ENCODE data around the gene PROZ.

Gene PROZ

DNA sequence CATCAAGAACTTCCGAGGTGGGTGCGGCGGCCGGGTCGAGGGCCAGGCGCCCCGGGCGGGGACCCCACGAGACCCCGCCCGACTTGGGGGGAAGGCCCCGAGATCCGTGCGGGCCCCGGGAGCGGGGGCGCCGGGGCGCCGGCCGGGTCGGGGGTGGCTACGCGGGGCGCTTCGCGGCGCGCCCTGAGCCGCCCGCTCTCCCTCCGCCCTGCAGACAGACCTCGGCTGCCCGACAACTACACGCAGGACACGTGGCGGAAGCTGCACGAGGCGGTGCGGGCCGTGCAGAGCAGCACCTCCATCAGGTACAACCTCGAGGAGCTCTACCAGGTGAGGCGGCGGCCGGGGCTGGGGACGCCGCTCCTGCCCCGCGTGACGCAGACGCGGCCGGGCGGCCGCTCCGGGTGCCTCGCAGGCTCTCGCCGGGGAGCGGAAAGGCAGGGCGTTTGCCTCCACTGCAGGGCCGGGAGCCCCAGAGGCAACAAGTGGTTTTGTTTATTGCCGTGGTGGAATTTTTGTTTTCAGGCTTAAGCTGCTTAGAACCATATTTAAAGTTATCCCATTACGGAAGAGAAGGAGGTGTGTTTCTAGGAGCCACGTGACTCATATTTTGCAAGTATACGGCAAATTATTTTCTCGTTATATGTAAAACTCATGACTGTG is 51.4 kb downstream of the PROZ start:
- Histone ChIP-seq H3K9me3 (ENCODE audit: control insufficient read depth, low read length) (no peaks in the 10 kb centered on the region), H3K4me1 (ENCODE audit: control insufficient read depth, insufficient read depth, low read length, poor library complexity, severe bottlenecking) (peaks cover 19% of the 10 kb centered on the region), H3K4me3 (ENCODE audit: extremely low read depth, insufficient read depth, low read length, poor library complexity, severe bottlenecking) (peak overlapping the region; percentile 80), H3K27ac (ENCODE audit: low read depth, low read length, severe bottlenecking) (peak overlapping the region; percentile 80), H3K36me3 (ENCODE audit: control insufficient read depth, insufficient read depth, low read length) (peaks cover 57% of the 10 kb centered on the region)
- 0 to 1% methylated on average over 40 to 45 of the region's 67 CpGs for whole genome bisulfite sequencing, 2 experiments (ENCODE audit: insufficient coverage in 2 of 2)

DNA sequence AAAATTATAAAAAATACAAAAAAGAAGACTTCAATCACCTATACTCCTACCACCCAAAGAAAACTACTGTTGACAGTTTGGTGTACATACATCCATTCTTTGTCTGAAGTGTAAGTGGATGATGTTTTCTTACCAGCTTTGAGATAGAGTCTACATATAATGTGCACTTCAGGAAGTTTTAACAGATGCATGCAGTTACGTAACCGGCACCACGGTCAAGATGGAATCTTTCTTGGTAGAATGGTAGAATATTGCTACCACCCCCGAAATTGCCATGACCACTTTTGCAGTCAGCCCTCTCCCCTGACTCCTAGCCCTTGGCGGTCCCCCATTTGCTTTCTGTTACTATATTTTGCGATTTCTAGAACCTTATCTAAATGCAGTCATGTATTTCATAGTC is 52.4 kb downstream of the PROZ start:
- WGBS, 2 experiments (ENCODE audit: insufficient coverage in 2 of 2), result 95 to 100% methylated on average over 2 of the region's 6 CpGs
- peak overlapping the region; percentile 80 for H3K4me3 ChIP-seq (ENCODE audit: extremely low read depth, insufficient read depth, low read length, poor library complexity, severe bottlenecking)
- peaks cover 49% of the 10 kb centered on the region for H3K36me3 ChIP-seq (ENCODE audit: control insufficient read depth, insufficient read depth, low read length)
- H3K27ac ChIP-seq (ENCODE audit: low read depth, low read length, severe bottlenecking), result no peak overlapping the region
- no peaks in the 10 kb centered on the region for H3K9me3 ChIP-seq (ENCODE audit: control insufficient read depth, low read length)
- peaks cover 25% of the 10 kb centered on the region for H3K4me1 ChIP-seq (ENCODE audit: control insufficient read depth, insufficient read depth, low read length, poor library complexity, severe bottlenecking)

DNA sequence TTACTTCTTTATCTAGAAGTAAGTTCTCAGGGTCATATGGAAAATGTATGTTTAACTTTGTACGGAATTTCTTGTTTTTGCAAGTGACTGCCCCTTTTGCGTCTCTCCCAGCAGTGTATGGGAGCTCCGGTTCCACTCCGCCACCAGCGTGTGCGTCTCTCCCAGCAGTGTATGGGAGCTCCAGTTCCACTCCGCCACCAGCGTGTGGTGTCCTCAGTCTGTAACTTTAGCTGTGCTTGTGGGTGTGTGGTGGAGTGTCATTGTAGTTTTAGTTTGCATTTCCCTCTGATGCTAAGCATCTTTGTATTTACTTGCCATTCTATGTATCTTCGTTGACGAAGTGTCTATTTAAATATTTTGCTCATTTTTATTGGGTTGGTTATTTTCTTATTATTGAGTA is 53.3 kb downstream of the PROZ start:
- Histone ChIP-seq H3K4me3 (ENCODE audit: extremely low read depth, insufficient read depth, low read length, poor library complexity, severe bottlenecking) (no peak overlapping the region), H3K4me1 (ENCODE audit: control insufficient read depth, insufficient read depth, low read length, poor library complexity, severe bottlenecking) (peaks cover 32% of the 10 kb centered on the region), H3K9me3 (ENCODE audit: control insufficient read depth, low read length) (no peaks in the 10 kb centered on the region), H3K27ac (ENCODE audit: low read depth, low read length, severe bottlenecking) (no peak overlapping the region), H3K36me3 (ENCODE audit: control insufficient read depth, insufficient read depth, low read length) (peaks cover 40% of the 10 kb centered on the region)
- WGBS, 2 experiments (ENCODE audit: insufficient coverage in 2 of 2), result 90 to 100% methylated on average over 6 to 7 of the region's 10 CpGs

DNA sequence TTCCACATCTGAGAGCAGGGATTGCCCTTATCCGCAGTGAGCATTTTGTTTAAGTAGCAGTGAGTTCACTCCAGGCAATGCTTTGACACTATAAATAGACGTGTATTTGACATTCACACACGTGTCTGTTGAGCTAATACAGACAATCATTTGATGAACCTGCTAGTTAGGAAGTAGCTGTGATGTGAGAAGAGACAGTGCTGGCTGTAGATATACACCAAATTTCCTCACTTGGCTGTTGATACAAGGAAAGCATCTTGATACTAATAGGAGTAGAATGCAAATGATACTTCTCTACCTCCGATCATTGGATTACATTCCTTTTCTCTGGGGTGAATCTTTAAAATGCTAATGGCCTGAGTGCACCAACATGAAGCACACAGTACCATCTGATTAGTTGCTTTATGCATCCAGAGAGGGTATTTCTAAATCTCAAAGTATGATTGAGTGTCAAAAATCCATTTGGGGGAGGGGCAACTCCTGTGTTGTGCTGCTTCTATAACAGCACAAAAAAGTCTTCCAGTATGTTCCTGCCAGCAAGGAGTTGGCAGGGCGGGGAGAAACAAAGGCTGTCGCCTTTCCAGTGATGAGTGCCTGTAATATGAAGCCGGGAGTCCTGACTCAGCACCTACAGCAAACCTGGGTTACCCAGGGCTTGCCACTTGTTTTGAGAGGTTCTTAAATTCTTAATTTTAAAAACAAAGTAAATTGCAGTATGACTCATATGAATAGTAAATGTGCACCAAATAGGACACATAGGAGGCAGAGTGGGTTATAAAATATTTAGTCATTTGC is 58.0 kb downstream of the PROZ start:
- WGBS, 2 experiments (ENCODE audit: insufficient coverage in 2 of 2), result 52 to 60% methylated on average over 5 of the region's 7 CpGs
- no peak overlapping the region for H3K4me3 ChIP-seq (ENCODE audit: extremely low read depth, insufficient read depth, low read length, poor library complexity, severe bottlenecking)
- peaks cover 24% of the 10 kb centered on the region for H3K4me1 ChIP-seq (ENCODE audit: control insufficient read depth, insufficient read depth, low read length, poor library complexity, severe bottlenecking)
- peaks cover 69% of the 10 kb centered on the region for H3K36me3 ChIP-seq (ENCODE audit: control insufficient read depth, insufficient read depth, low read length)
- H3K27ac ChIP-seq (ENCODE audit: low read depth, low read length, severe bottlenecking), result peak overlapping the region; percentile 52
- no peaks in the 10 kb centered on the region for H3K9me3 ChIP-seq (ENCODE audit: control insufficient read depth, low read length)

DNA sequence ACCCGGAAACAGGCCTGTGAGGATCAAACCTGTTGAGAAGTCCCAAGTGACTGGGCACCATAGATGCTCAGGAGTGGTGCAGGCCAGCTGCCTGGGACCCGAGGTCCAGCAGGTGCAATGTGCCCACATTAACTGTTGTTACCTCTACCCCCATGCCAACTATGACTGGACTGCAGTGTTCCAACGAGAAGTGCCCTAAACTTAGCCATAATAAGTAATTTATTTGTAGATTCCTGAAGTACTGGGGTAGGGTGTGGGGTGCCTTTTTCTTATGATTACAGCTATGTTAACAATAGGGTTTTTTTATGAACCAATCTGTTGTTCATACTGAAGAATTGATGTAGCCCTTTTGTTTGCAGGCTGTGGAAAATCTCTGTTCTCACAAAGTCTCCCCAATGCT is 60.1 kb downstream of the PROZ start:
- WGBS, 2 experiments (ENCODE audit: insufficient coverage in 2 of 2), result 94 to 100% methylated on average over 1 to 2 of the region's 3 CpGs

DNA sequence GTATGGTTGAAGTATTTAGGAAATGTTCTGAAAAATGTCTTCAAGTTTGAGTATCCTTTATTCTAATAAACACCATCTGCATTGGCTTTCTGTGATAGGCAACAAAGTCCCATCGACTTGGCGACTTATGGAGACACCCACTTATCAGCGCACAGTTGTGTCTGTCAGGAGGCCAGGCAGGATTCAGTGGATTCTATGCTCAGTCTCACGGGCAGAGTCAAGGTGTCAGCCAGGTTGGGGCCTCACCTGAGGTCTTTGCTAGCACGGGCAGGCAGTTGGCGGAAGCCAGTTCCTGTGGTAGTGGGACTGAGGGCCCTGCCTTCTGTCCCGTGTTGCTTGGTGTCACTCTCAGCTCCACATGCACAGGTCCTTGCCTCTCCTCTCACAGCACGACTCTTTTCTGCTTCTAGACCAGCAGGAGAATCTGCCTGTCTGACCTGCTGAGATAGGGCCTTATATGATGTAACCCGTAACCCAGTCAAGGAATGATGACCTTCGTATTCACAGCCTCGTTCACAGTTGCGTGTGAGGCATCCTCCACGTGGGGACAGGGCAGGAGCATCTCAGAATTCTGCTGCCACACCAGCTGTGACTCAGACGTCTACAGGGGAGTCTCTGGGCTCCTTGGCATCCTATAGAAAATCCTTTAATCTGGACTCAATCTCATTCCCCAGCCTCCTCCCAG is 61.0 kb downstream of the PROZ start:
- 92 to 98% methylated on average over 13 to 14 of the region's 14 CpGs for WGBS, 2 experiments (ENCODE audit: insufficient coverage in 2 of 2)
- Histone ChIP-seq H3K36me3 (ENCODE audit: control insufficient read depth, insufficient read depth, low read length) (peaks cover 68% of the 10 kb centered on the region), H3K4me1 (ENCODE audit: control insufficient read depth, insufficient read depth, low read length, poor library complexity, severe bottlenecking) (peaks cover 20% of the 10 kb centered on the region), H3K4me3 (ENCODE audit: extremely low read depth, insufficient read depth, low read length, poor library complexity, severe bottlenecking) (no peak overlapping the region), H3K9me3 (ENCODE audit: control insufficient read depth, low read length) (no peaks in the 10 kb centered on the region), H3K27ac (ENCODE audit: low read depth, low read length, severe bottlenecking) (peak overlapping the region; percentile 6)

More for the DNA sequence above, 60.1 kb downstream of the PROZ start:
- Histone ChIP-seq H3K36me3 (ENCODE audit: control insufficient read depth, insufficient read depth, low read length) (peaks cover 68% of the 10 kb centered on the region), H3K9me3 (ENCODE audit: control insufficient read depth, low read length) (no peaks in the 10 kb centered on the region), H3K4me3 (ENCODE audit: extremely low read depth, insufficient read depth, low read length, poor library complexity, severe bottlenecking) (no peak overlapping the region), H3K27ac (ENCODE audit: low read depth, low read length, severe bottlenecking) (no peak overlapping the region), H3K4me1 (ENCODE audit: control insufficient read depth, insufficient read depth, low read length, poor library complexity, severe bottlenecking) (peaks cover 20% of the 10 kb centered on the region)

DNA sequence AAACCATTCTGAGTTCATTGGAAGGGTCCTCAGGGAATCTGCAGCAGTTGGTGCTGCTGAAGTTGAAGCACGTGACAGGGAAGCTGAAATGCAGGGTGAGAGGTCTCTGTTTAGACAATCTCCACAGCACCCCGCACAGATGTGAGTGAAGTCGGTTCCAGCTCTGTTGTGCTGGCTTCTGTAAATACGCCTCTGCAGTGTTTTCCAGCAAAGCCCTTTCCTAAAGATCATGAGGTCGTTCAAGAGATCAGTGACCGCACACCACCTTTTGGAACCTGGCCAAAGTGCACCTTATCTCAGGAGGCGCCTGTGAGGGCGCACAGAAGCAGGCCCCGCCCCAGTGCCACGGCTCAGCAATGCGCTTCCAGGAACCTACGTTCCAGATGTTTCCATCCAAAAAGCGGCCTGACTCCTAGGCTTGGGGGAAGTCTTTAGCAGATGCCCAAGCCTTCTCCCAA is 61.7 kb downstream of the PROZ start:
- H3K36me3 ChIP-seq (ENCODE audit: control insufficient read depth, insufficient read depth, low read length), result peaks cover 70% of the 10 kb centered on the region
- H3K4me3 ChIP-seq (ENCODE audit: extremely low read depth, insufficient read depth, low read length, poor library complexity, severe bottlenecking), result no peak overlapping the region
- H3K9me3 ChIP-seq (ENCODE audit: control insufficient read depth, low read length), result no peaks in the 10 kb centered on the region
- peaks cover 19% of the 10 kb centered on the region for H3K4me1 ChIP-seq (ENCODE audit: control insufficient read depth, insufficient read depth, low read length, poor library complexity, severe bottlenecking)
- WGBS, 2 experiments (ENCODE audit: insufficient coverage in 2 of 2), result 95 to 96% methylated on average over 13 of the region's 13 CpGs
- peak overlapping the region; percentile 6 for H3K27ac ChIP-seq (ENCODE audit: low read depth, low read length, severe bottlenecking)

DNA sequence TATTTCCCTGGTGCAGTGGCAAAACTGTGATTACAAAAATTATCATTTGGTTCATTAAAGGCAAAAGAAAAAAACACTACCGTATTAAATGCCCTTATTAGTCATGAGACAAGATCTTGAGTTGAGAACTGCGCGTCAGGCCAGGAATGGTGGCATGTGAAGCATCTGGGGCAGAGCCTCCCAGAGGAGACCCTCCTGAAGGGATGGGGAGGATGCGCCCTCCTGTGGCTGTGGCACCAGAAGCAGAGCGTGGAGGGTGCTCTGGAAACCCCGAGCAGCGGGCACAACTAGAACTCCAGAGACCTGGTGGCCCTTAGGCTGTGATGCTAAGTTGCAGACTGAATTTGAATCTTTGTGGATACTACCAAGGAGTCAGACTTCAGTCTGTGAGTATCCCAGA is 62.4 kb downstream of the PROZ start:
- WGBS, 2 experiments (ENCODE audit: insufficient coverage in 2 of 2), result 96 to 98% methylated on average over 5 to 6 of the region's 7 CpGs
- H3K36me3 ChIP-seq (ENCODE audit: control insufficient read depth, insufficient read depth, low read length), result peaks cover 77% of the 10 kb centered on the region
- H3K9me3 ChIP-seq (ENCODE audit: control insufficient read depth, low read length), result no peaks in the 10 kb centered on the region
- peaks cover 12% of the 10 kb centered on the region for H3K4me1 ChIP-seq (ENCODE audit: control insufficient read depth, insufficient read depth, low read length, poor library complexity, severe bottlenecking)
- no peak overlapping the region for H3K4me3 ChIP-seq (ENCODE audit: extremely low read depth, insufficient read depth, low read length, poor library complexity, severe bottlenecking)
- H3K27ac ChIP-seq (ENCODE audit: low read depth, low read length, severe bottlenecking), result no peak overlapping the region
